H1 (cell line): ENCODE results near the gene SESN1. TPM values are rescaled to one million over a fixed set of nuclear protein-coding genes. Genes with fewer than 3 reads are reported as not detected.
A peak's percentile ranks its signal among the peaks of the same experiment; 100 is the strongest.

Experiments used
- CTCF ChIA-PET: fragments of 300-600 bp; sonication (Branson Sonifier 250); formaldehyde crosslinking; loops from one replicate; lab custom pipeline; 2021; ENCODE audit not compliant: partially characterized antibody; lab: Charles Lee
- POLR2A ChIA-PET: fragments of 300-600 bp; sonication (Branson Sonifier 250); formaldehyde crosslinking; loops from one replicate; lab custom pipeline; 2021; ENCODE audit warnings: inconsistent platforms; ENCODE audit not compliant: partially characterized antibody; lab: Charles Lee
- DNase-seq, 2 experiments: peaks; one replicate each; pipeline versions ENCODE4 v3.0.0 to v3.0.0-alpha.2; 2010 to 2022; ENCODE audit warnings: low spot score in 2 of 2, low read depth in 1 of 2, mixed read lengths in 1 of 2
- FAIRE-seq: peaks from 2 replicates; lab custom pipeline; 2011; peaks lifted over from hg19 to GRCh38; lab: Jason Lieb, UNC
- H2AFZ ChIP-seq: 2 replicates; pipeline ENCODE4 v1.8.1; 2012; ENCODE audit warnings: low read length, inconsistent platforms
- H2AK5ac ChIP-seq: 2 replicates; pipeline ENCODE4 v1.6.1; 2013; ENCODE audit warnings: low read depth, low read length
- H2BK120ac ChIP-seq: replicated peaks from 2 replicates; pipeline ENCODE3; 2013; ENCODE audit warnings: low read depth, low read length, inconsistent platforms
- H2BK12ac ChIP-seq: 2 replicates; pipeline ENCODE4 v1.6.1; 2013; ENCODE audit warnings: low read depth, low read length
- H2BK15ac ChIP-seq: 2 replicates; pipeline ENCODE4 v1.6.1; 2013; ENCODE audit warnings: low read length
- H2BK20ac ChIP-seq: 2 replicates; pipeline ENCODE4 v1.6.1; 2013; ENCODE audit warnings: low read length
- H2BK5ac ChIP-seq: 2 replicates; pipeline ENCODE4 v1.6.1; 2013; ENCODE audit warnings: low read depth, low read length
- H3K14ac ChIP-seq: 2 replicates; pipeline ENCODE4 v1.6.1; 2013; ENCODE audit warnings: inconsistent platforms; ENCODE audit not compliant: insufficient read length
- H3K18ac ChIP-seq: 2 replicates; pipeline ENCODE4 v1.6.1; 2013; ENCODE audit warnings: low read length; ENCODE audit errors: extremely low read depth
- H3K23ac ChIP-seq: 2 replicates; pipeline ENCODE4 v1.6.1; 2013; ENCODE audit warnings: inconsistent platforms; ENCODE audit not compliant: insufficient read length
- H3K23me2 ChIP-seq: 2 replicates; pipeline ENCODE4 v1.6.1; 2013; ENCODE audit warnings: low read depth, low read length
- H3K27ac ChIP-seq: 2 replicates; pipeline ENCODE4 v1.6.1; 2011; ENCODE audit warnings: low read depth, low read length, inconsistent platforms
- H3K27me3 ChIP-seq, 4 experiments: replicated peaks in 1 of 4; 1 replicate in 1 of 4; 2 replicates in 3 of 4; pipeline versions ENCODE4 v1.6.1 to v1.8.1; 2011 to 2013; ENCODE audit warnings: low read length in 3 of 4, mild to moderate bottlenecking in 3 of 4, inconsistent platforms in 2 of 4, mixed read lengths in 2 of 4, moderate library complexity in 1 of 4; ENCODE audit not compliant: control insufficient read depth in 3 of 4, insufficient read depth in 3 of 4; ENCODE audit errors: extremely low read depth in 1 of 4
- H3K36me3 ChIP-seq, 4 experiments: 2 replicates each; pipeline versions ENCODE4 v1.6.1 to v1.8.1; 2011 to 2013; ENCODE audit warnings: mild to moderate bottlenecking in 4 of 4, low read length in 3 of 4, moderate library complexity in 2 of 4, control low read depth in 1 of 4, inconsistent platforms in 1 of 4; ENCODE audit not compliant: insufficient read depth in 4 of 4, control insufficient read depth in 2 of 4
- H3K4ac ChIP-seq: replicated peaks from 2 replicates; pipeline ENCODE3; 2013; ENCODE audit warnings: low read length, low read depth, mixed read lengths, inconsistent platforms; ENCODE audit not compliant: insufficient read length
- H3K4me1 ChIP-seq, 4 experiments: replicated peaks in 1 of 4; 1 replicate in 1 of 4; 2 replicates in 3 of 4; pipeline versions ENCODE4 v1.6.1 to v1.8.1; 2011 to 2013; ENCODE audit warnings: low read length in 3 of 4, inconsistent platforms in 2 of 4, mixed read lengths in 1 of 4; ENCODE audit not compliant: insufficient read depth in 4 of 4, control insufficient read depth in 3 of 4
- H3K4me2 ChIP-seq, 2 experiments: 2 replicates each; pipeline versions ENCODE4 v1.6.1 to v1.8.1; 2011 to 2013; ENCODE audit warnings: low read depth in 2 of 2, low read length in 2 of 2, control low read depth in 1 of 2, inconsistent platforms in 1 of 2, mild to moderate bottlenecking in 1 of 2; ENCODE audit not compliant: insufficient read depth in 1 of 2
- H3K4me3 ChIP-seq, 4 experiments: fragments of 200-600, 300-600 bp in 1 of 4; sonication (generic), shearing (Covaris generic), sonication (Bioruptor Twin) in 1 of 4; 2 replicates each; pipeline versions ENCODE4 v1.5.1 to v1.8.1; 2011 to 2016; ENCODE audit warnings: low read length in 4 of 4, low read depth in 3 of 4, control low read depth in 2 of 4, inconsistent platforms in 2 of 4, mild to moderate bottlenecking in 2 of 4, mixed read lengths in 1 of 4, moderate library complexity in 1 of 4; ENCODE audit not compliant: insufficient read depth in 2 of 4; ENCODE audit errors: extremely low read depth in 1 of 4
- H3K56ac ChIP-seq: replicated peaks from 2 replicates; pipeline ENCODE3; 2013; ENCODE audit warnings: low read depth, mild to moderate bottlenecking, mixed read lengths, low read length, inconsistent platforms; ENCODE audit not compliant: insufficient read length
- H3K79me1 ChIP-seq: 2 replicates; pipeline ENCODE4 v1.6.1; 2013; ENCODE audit warnings: low read depth, low read length, control low read depth
- H3K79me2 ChIP-seq, 2 experiments: 2 replicates each; pipeline versions ENCODE4 v1.6.1 to v1.8.1; 2012 to 2013; ENCODE audit warnings: low read length in 2 of 2, mild to moderate bottlenecking in 2 of 2, inconsistent platforms in 1 of 2; ENCODE audit not compliant: insufficient read depth in 2 of 2, control insufficient read depth in 1 of 2
- H3K9ac ChIP-seq, 4 experiments: replicated peaks in 1 of 4; 1 replicate in 1 of 4; 2 replicates in 3 of 4; pipeline versions ENCODE4 v1.6.1 to v1.8.1; 2011 to 2013; ENCODE audit warnings: low read depth in 3 of 4, low read length in 3 of 4, control low read depth in 2 of 4, mild to moderate bottlenecking in 2 of 4, moderate library complexity in 2 of 4, inconsistent platforms in 1 of 4; ENCODE audit errors: extremely low read depth in 1 of 4
- H3K9me3 ChIP-seq, 2 experiments: 2 replicates each; pipeline versions ENCODE4 v1.6.1 to v1.8.1; 2012 to 2013; ENCODE audit warnings: mild to moderate bottlenecking in 2 of 2, moderate library complexity in 2 of 2, control low read depth in 1 of 2, inconsistent platforms in 1 of 2, low read depth in 1 of 2, low read length in 1 of 2, mixed read lengths in 1 of 2; ENCODE audit not compliant: insufficient read depth in 2 of 2
- H4K20me1 ChIP-seq, 2 experiments: replicated peaks in 1 of 2; 2 replicates each; pipeline versions ENCODE3 to v1.8.1; 2011 to 2013; ENCODE audit warnings: inconsistent platforms in 2 of 2, low read length in 2 of 2, mild to moderate bottlenecking in 1 of 2; ENCODE audit not compliant: insufficient read depth in 2 of 2, control insufficient read depth in 1 of 2
- H4K5ac ChIP-seq: 2 replicates; pipeline ENCODE4 v1.6.1; 2013; ENCODE audit warnings: low read length, low read depth, mixed read lengths, inconsistent platforms; ENCODE audit not compliant: insufficient read length
- H4K8ac ChIP-seq: 2 replicates; pipeline ENCODE4 v1.8.0; 2013; ENCODE audit warnings: mild to moderate bottlenecking, moderate library complexity, low read length, inconsistent platforms; ENCODE audit not compliant: insufficient read depth; ENCODE audit errors: extremely low read depth
- H4K91ac ChIP-seq: replicated peaks from 2 replicates; pipeline ENCODE3; 2013; ENCODE audit warnings: low read length, mixed read lengths, inconsistent platforms; ENCODE audit not compliant: insufficient read length
- ZNF274 ChIP-seq: IDR thresholded peaks from 2 replicates; pipeline ENCODE4 v1.7.0; 2012; ENCODE audit warnings: low read length, borderline replicate concordance; ENCODE audit errors: extremely low read depth
- WGBS, 2 experiments: shearing (Covaris generic) in 1 of 2; methylation state at CpG; one replicate each; pipeline versions ENCODE4 v1.1.6 to v1.1.7; 2013 to 2015; ENCODE audit warnings: low lambda C conversion rate in 2 of 2, mixed read lengths in 2 of 2, inconsistent platforms in 1 of 2, low coverage in 1 of 2, missing lambda C conversion rate in 1 of 2; ENCODE audit not compliant: insufficient replicate concordance in 2 of 2, insufficient coverage in 1 of 2, insufficient read length in 1 of 2; ENCODE audit errors: extremely low coverage in 1 of 2, missing lambda C conversion rate in 1 of 2; 5-methylcytosine and 5-hydroxymethylcytosine counted together
- polyA plus RNA-seq, 7 experiments: library from polyadenylated mRNA; depleted of rRNA in 3 of 7; stranded (reverse) in 5 of 7; unstranded in 2 of 7; fragments of >200 nt in 5 of 7; fragments of 200-250 nt in 2 of 7; gene quantifications; 1 replicate in 5 of 7; 2 replicates in 1 of 7; 4 replicates in 1 of 7; pipeline versions ENCODE4 v1.2.1 to v1.2.3, GENCODE V29; 2011 to 2013; ENCODE audit warnings: missing spikeins in 2 of 7, mixed read lengths in 2 of 7
- total RNA-seq: library from RNA; stranded (reverse); fragmentation: NEBNext Ultra II Directional; extraction: Animal tissue kit (Norgen Biotek cat#: 25700); gene quantifications from 2 replicates; pipeline ENCODE4 v1.2.1, GENCODE V29; 2021

SESN1 gene
- total and polyA plus RNA-seq, 2 of the 8 experiments (the other 6 are each of a cell fraction or from before 2014, with no cell fraction given): 12.8 to 15.6 TPM

GRCh38 chr6:109096208-109096607 is 1.6 kb upstream of the SESN1 start:
- H2BK15ac ChIP-seq: no peak overlapping the region
- WGBS, 2 experiments: 84% methylated on average over 6 of the region's 6 CpGs; no CpG with 5 or more reads in 1 of the 2 experiments
- no peaks in the 10 kb centered on the region for H3K36me3 ChIP-seq
- peaks cover 0 to 2% of the 10 kb centered on the region in 2 experiments for H4K20me1 ChIP-seq
- no peak overlapping the region for H4K91ac ChIP-seq
- peaks cover 10% of the 10 kb centered on the region for H3K23me2 ChIP-seq
- no peak overlapping the region for H3K23ac ChIP-seq
- H3K79me1 ChIP-seq: no peaks in the 10 kb centered on the region
- H3K56ac ChIP-seq: no peak overlapping the region
- no peak overlapping the region for H2BK20ac ChIP-seq
- CTCF ChIA-PET: no interaction called here
- H2AFZ ChIP-seq: no peak overlapping the region
- peak overlapping the region; percentile 85 to 96 for H3K4me2 ChIP-seq
- peak overlapping the region; percentile 73 to 95 (median 86); a peak in 7 of 8 replicates for H3K4me3 ChIP-seq
- H3K9me3 ChIP-seq: no peaks in the 10 kb centered on the region
- POLR2A ChIA-PET: interaction anchor here (1.2 to 2.2 kb wide), 2 partner anchors 286 to 1779 kb away, joined by 3 to 10 read pairs; partner anchors contain the start of gene CD164
- no peak overlapping the region for H3K9ac ChIP-seq
- DNase-seq (no peak), FAIRE-seq (no peak)
- H4K8ac ChIP-seq: no peak overlapping the region
- no peak overlapping the region for H2BK5ac ChIP-seq
- H2BK120ac ChIP-seq: no peak overlapping the region
- no peak overlapping the region for H2BK12ac ChIP-seq
- H2AK5ac ChIP-seq: no peak overlapping the region
- peaks cover 0 to 4% of the 10 kb centered on the region in 2 experiments; a peak in 2 of 4 replicates for H3K79me2 ChIP-seq
- H3K4me1 ChIP-seq: no peaks in the 10 kb centered on the region
- H4K5ac ChIP-seq: no peak overlapping the region
- H3K27me3 ChIP-seq: no peaks in the 10 kb centered on the region
- H3K18ac ChIP-seq: no peak overlapping the region
- H3K14ac ChIP-seq: no peak overlapping the region
- no peak overlapping the region for H3K27ac ChIP-seq
- no peak overlapping the region for H3K4ac ChIP-seq
- TF ChIP-seq ZNF274: no peak
